Keratinocyte (primary cell): ENCODE measurements around the gene FAM162A.

Source experiments
- CTCF ChIP-seq, 3 experiments: IDR thresholded peaks in 1 of 3; conservative IDR thresholded peaks in 1 of 3; optimal IDR thresholded peaks in 1 of 3; 2 replicates in 2 of 3; 3 replicates in 1 of 3; pipeline versions ENCODE3 to v1.5.1; 2011; ENCODE audit warnings: low read length in 3 of 3, mild to moderate bottlenecking in 3 of 3, moderate library complexity in 2 of 3, control low read depth in 1 of 3, inconsistent platforms in 1 of 3; ENCODE audit not compliant: insufficient read depth in 2 of 3; ENCODE audit errors: extremely low read depth in 1 of 3
- EZH2 ChIP-seq: IDR thresholded peaks from one replicate; pipeline ENCODE4 v1.6.1; 2012; ENCODE audit warnings: inconsistent platforms, mild to moderate bottlenecking, low read length, moderate library complexity

- no peak for TF ChIP-seq CTCF (optimal IDR thresholded peaks at IDR 0.05 in 1 of 3, IDR thresholded peaks at IDR 0.05 in 1 of 3, conservative IDR thresholded peaks at IDR 0.05 in 1 of 3; ENCODE audit: extremely low read depth in 1 of 3, insufficient read depth in 2 of 3, low read length in 3 of 3)
- TF ChIP-seq EZH2 = no peak
Measured at GRCh38 chr3:122396511-122396910, 12.5 kb downstream of the FAM162A start.
